GM19468 (cell line): ENCODE data around the gene CEND1.

Source experiments
- ATAC-seq: cut with Tn5 transposase; IDR thresholded peaks from one replicate; pipeline ENCODE4 v1.9.1; 2021; ENCODE audit warnings: mild to moderate bottlenecking, moderate library complexity, moderate number of reproducible peaks; ENCODE audit not compliant: unreplicated experiment; ENCODE audit errors: extremely low read depth

Gene CEND1

DNA sequence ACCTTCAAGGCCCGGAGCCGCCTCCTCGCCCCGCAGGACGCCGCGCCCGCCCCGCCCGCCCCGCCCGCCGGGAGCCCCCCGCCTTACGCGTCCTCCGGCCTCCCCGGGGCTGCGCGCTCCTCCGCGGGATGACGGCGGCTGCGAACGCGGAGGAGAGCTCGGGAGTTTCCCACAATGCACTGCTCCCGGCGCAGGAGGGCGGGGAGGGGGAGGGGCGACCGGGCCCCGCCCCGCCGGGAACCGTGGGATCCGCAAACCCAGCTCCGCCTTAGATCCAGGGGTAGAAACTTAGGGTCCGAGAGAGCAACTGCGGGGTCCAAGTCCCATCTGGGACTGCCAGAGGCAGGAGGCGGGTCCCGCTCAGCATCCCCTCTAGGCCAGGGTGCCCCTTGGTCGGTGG, at the start of gene CEND1:
CEND1 (minus strand) TSS at position 148 of the 400 bp plus-strand sequence. CDS start 1,514 bp downstream, outside the sequence.
- no peak for ATAC-seq

DNA sequence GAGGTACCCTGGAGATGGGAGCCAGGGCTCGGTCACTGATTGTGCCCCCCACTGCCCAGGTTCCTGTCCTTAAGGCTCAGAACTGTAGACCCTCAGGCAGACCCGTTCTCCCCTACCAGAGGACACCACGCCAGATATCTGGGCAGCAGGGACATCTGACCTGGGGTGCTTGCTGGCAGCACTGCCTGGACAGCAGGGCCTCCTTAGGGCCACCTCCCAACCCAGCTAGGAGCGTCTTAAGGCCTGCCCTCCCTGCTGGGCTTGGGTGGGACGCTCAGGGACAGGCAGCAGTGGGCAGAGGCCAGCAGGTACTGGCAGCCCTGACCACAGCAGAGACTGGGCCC, 49.4 kb upstream of the CEND1 start:
- ATAC-seq: no peak

DNA sequence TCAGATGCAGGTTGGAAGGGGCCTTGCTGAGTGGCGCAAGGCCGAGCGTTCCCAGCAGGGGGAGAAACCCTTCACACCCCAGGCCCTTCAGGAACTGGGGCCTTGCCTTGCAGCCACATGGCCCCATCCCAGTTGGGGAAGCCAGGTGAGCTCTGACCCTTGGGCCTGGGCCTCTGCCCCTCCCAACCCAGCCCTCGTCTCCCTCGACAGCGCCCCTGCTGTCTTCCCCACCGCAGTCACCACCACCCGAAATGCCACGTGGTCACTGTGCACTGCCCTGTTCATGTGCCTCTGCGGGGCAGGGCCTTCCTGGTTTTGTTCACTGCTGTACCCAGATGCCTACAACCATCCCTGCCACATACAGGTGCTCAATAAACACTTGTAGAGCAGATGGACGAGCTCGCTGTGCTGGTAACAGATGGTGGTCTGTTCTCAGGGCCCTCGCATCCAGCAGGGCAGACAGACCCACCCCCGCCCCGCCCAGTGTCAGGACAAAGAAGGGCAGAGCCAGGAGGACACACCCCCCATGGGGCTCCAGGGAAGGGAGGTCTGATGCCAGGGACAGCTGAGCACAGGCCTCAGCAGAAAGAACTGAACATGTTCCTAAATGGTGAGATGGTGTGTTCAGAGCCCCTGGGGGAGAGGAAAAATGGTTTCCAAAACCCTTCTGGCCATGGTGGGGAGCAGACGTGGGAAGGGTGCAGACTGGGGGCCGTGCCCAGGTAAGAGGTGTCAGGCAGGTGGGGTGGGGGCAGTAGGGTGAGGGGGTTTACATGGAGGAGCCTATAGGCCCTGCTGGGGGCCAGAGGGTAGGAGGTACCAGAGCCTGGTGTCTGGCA, 48.8 kb upstream of the CEND1 start:
- no peak for ATAC-seq

DNA sequence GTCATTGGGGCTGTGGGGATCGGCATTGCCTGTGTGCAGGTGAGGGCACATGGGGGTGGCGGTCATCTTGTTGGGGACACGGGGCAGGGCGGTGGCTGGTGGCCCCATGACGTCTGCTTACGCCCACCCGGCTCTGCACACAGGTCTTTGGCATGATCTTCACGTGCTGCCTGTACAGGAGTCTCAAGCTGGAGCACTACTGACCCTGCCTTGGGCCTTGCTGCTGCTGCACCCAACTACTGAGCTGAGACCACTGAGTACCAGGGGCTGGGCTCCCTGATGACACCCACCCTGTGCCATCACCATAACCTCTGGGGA, 48.1 kb upstream of the CEND1 start:
- ATAC-seq: no peak

DNA sequence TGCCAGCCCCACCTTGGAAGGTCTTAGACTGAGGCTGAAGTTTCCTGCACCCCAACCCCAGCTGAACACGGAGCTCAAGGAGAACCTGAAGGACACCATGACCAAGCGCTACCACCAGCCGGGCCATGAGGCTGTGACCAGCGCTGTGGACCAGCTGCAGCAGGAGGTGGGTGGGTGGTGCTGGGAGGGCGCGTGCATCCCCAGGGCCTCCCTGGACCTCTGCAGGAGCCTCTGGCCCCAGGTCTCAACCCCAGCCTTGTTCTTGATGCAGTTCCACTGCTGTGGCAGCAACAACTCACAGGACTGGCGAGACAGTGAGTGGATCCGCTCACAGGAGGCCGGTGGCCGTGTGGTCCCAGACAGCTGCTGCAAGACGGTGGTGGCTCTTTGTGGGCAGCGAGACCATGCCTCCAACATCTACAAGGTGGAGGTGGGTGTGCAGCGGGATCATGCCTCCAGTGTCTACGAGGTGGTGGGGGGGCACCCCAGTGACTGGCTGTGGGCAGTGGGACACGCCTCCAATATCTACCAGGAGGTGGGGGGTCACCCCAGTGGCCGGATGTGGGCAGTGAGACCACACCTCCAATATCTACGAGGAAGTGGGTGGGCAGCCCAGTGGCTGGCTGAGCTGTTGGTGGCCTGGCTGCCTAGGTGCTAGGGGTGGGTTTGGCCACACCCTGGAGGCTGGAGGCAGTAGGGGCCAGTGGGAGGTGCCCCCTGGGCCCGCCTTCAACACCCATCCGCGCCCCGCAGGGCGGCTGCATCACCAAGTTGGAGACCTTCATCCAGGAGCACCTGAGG, 47.5 kb upstream of the CEND1 start:
- ATAC-seq: no peak

DNA sequence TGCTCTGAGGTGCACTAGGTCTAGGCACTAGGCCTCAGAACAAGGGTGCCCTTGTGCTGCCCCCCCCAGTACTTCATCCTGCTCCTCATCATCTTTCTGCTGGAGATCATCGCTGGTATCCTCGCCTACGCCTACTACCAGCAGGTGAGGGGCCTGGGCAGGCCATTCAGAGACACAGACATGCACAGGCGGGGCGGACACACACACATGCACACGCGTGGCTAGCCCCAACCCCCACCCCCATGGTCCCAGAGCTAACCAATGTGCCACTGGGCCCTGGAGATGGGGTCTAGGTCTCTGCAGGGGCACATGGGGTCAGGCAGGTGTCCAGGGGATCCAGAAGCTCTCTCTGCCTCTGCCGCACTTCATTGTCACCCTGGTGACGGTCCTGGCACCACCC, 46.8 kb upstream of the CEND1 start:
- no peak for ATAC-seq

DNA sequence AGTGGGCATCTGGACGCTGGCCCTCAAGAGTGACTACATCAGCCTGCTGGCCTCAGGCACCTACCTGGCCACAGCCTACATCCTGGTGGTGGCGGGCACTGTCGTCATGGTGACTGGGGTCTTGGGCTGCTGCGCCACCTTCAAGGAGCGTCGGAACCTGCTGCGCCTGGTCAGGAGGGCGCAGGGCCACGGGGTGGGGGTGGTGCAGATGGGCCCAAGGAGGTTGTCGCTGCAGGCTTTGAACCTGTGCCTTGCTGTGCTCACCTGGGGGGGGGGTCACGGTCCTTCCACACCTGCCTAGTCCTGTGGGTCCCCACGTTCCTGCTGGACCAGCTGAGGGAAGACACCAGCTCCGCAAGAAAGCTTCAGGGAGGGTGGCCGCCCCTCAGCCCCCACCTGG, 46.4 kb upstream of the CEND1 start:
- no peak for ATAC-seq

DNA sequence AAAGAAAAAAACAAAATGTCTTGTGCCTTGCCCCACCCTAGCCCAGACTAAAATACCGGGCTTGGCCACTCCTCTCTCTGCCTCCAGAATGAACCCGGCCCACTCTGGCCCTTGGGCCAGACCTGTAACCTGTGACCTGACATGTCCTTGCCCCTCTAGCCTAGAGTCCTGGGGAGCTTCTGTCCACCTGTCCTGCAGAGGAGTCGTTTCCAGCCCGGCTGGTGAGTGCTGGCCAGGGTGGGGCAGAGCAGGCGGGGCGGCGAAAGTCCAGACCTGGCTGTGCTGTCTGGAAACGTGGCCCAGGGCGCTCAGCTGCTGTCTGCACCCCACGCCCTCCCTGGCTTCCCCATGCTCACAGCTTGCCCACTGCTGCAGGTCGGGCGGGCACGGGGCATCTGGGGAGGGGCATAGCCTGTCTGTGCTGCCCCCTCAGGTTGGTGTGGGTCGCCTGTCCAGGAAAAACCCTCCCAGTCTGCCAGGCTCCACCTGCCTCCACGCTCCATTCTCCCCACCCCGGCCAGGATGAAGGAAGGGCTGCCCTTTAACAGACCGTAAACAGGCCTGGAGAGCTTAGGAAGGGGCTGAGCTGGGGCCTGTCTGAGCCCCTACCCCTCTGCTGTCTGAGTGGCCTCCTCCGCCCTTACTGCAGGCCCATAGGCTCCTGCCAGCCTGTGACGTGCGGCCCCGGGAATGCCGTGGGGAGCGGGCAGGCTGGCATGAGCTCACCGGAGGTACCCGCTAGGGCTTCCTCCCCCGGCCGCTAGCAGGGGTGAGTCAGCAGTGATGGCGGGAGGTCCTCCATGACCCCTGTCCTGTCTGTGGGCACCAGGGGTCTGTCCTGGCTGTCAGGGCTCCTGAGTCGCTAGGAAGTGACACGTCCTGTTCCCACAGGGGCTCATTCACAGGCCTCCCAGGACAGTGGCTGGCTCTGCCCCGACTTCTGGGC, 44.8 kb upstream of the CEND1 start:
- ATAC-seq: no peak

DNA sequence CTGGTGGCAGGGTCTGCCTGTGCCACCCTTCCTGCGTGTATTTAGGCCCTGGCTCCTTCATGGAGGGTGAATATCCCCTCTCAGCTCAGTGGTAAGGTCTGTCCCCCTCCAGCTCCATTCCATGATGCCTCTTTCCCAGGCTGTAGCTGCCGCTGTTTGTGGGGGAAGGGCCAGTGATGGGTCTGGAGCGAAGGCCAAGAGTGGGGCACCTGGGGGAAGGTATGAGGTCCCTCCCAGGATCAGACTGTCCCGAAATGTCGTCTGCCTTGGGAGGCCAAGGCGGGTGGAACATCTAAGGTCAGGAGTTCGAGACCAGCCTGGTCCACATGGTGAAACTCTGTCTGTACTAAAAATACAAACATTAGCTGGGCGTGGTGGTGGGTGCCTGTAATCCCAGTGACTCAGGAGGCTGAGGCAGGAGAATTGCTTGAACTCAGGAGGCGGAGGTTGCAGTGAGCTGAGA, 44.0 kb upstream of the CEND1 start:
- ATAC-seq: no peak

DNA sequence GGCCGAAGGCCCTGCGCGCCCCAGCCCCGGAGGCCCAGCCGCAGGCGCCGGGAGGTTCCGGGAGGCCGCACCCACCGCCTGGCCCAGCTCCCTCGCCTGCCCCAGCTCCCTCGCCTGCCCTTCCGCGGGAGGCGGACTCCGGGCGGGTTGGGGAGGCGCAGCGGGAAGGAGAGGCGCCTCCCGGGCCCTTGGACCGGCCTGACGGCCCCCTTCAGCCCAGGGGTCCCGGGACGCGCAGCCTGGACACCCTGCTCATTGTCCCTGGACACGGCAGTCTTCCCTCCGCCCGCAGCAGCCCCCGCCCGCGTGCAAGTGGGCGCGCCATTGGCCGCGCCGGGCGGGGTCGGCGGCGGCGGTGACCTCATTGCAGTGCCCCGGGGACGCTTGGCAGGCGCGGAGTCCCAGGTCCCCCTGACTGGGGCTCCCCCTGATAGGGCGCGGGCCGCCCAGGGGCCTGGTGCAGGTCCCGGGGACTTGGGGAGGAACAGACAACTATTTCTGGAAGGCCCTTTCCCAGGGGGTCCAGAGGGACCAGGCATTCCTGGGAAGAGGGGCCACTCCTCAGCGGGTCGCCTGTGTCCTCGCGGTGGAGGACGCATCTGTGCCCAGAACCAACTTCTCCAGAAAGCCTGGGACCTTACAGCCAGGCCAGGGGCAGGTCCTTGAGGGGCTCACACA, 43.4 kb upstream of the CEND1 start:
- no peak for ATAC-seq

DNA sequence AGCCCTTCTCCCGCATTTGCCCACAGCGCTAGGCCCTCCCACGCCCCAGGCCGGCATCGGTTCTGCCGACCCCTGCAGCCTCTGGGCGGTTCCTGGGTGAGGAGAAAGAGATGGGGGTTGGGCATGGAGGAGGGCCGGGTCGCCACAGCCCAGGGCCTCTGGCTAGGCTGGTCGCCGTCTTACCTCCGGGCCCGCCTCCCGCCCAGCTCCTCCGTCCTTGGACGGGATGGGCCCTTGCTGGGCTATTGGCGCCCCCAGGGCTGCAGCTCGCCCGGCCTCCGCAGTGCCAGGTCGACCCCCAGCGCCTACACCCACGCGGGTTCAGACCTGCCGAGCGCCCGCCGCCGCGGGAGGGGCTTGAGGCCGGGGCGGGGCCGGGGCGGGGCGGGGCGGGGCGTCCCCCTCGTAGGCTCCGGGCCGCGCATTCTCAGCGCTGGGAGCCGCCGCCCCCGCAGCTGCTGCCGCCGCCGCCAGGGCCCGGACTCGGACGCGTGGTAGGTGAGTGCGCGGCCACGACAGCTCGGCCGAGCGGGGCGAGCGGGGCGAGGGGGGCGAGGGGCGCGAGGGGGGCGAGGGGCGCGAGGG, 42.7 kb upstream of the CEND1 start, which contains the start of gene CD151:
CD151 (plus strand) TSS at position 424 of the 585 bp plus-strand sequence. CDS start 3,118 bp downstream, outside the sequence.
- ATAC-seq: no peak

DNA sequence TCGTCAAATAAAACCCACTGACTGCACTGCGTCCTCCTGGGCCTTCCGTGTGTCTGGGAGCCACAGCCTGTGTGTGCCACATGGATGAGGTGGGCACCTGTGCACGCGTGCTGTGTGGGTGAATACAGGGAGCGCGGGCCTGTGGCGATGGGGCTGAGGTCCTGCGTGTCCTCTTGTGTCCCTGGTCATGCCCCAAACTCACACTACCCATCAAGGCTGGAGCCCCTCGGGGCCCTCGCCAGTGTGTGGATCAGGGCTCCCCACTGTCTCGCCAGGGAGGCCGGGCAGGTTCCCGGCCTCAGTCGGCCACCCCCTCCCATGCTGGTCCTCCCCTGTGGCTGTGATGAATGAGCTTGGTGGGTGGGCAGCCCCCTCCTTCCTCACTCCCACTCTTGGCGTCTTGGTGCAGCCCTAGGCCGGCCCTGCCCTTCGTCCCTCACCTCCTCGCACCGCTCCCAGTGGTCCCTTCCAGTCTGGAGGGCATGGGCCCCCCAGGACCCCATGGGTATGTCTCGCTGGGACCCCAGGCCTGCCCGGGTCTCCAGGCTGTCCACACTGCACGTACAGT, 42.2 kb upstream of the CEND1 start:
- ATAC-seq: no peak

DNA sequence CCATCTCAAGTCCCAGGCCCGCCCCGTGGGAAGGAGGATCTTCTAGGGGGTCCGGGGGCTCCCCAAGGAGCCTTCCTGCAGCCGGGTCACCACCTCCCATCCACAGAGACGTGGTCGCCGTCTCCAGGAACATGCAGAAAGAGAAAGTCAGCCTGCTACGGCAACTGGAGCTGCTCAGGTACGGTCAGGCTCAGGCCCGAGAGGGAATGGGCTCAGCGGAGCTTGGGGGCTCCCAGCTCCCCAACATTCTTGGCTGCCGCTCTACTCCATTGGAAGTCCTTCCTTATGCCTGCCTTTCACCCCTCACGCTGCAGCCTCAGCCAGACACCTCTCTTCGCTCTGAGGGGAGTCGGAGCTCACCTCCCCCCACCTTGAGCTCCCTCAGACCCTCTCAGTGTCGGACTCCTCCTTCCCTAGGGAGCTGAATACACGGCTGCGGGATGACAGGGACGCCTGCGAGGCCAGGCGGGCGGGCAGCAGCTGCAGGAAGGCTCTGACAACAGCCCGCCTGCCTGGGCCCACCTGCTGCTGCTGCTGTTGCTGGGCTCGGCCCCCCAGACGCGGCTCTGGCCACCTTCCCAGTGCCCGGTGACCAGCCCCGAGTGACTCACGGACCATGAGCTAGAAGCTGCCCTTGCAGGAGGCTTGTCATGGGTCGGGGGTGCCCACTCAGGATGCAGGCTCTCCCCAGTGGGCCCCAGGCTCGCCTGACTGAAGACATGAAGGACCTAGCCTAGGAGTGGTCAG, 41.4 kb upstream of the CEND1 start:
- ATAC-seq: no peak

DNA sequence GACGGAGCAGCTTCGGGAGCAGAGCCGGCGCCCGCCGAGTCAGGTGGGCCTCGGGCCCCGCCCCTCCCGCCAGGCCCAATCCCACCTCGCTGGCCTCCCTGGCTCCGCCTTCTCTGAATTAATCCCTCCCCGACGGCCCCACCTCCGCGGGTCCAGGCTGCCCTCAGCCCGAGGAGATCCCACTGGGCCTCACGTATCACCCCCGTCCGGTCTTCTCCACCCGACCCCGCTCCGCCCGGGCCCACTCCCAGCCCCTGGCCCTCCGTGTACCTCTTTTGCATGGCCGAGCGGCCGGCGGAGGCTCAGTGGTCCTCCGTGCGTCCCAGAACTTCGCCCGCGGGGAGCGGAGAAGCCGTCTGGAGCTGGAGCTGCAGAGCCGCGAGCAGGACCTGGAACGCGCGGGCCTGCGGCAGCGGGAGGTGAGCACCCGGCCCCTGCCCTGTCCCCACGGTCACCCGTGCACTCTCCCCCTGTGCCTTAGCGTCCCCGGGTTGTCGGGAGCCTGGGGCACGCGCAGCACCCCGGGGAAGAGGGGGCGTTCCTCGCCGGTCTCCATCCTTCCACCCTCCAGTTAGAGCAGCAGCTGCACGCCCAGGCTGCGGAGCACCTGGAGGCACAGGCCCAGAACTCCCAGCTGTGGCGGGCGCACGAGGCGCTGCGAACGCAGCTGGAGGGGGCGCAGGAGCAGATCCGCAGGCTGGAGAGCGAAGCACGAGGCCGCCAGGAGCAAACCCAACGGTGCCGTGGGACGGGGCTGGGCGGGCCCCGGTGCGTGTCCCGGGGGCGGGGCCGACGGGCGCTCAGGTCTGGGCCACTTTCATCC, 40.6 kb upstream of the CEND1 start:
- ATAC-seq: no peak

DNA sequence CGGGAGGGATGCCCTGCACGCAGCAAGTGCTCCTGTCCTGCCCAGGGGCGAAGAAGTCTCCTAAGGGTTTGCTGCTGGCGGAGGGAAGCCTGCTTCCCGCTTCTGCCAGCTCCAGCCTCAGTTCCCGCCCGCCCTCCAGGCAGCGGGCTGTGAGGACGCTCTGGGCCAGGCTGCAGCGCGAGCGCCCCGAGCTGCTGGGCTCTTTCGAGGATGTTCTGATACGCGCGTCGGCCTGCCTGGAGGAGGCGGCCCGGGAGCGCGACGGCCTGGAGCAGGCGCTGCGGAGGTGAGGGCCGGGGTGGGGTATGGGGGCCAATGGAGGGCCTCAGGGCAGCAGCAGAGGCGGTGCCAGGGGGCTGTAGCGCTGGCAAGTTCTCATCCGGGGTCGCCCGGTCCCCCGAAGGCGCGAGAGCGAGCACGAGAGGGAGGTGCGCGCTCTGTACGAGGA, 40.0 kb upstream of the CEND1 start:
- ATAC-seq: no peak

DNA sequence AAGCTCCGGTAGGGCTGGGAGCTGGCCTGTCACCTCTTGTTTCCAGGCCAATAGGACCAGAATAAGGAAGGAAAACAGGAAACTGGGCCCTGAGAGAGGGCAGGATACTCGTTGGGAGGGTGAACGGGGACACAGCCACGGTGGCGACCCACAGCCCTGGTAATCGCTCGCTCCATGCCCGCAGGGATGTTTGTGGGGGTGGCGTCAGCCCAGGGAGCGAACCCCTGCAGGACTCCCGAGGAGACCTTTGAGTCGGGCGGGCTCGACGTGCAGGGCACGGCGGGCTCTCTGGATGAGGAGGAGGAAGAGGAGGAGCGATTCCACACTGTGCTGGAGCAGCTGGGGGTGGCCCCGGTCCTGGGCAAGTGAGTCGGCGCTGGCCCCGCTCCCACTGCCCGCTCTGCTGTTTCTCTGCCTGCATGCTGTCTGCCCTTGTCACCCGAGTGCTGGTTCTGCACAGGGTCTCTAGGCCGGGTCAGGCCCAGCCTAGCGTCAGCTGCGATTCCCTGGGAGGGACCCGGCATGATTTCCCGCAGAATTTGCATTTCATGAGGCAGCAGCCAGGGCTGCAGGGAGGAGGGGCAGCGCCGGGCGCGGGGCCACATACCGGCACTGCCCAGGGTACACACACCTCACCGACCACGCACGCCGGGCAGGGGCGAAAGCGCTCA, 39.4 kb upstream of the CEND1 start:
- ATAC-seq: no peak
